ENCODE results near the gene GBE1. TPM values are rescaled to one million over a fixed set of nuclear protein-coding genes. Genes with fewer than 3 reads are reported as not detected.

The GBE1 gene
- polyA plus RNA-seq, 1 donor (not counting 4 experiments of a cell fraction or from before 2014, with no cell fraction given) = 30.2 TPM

DNA sequence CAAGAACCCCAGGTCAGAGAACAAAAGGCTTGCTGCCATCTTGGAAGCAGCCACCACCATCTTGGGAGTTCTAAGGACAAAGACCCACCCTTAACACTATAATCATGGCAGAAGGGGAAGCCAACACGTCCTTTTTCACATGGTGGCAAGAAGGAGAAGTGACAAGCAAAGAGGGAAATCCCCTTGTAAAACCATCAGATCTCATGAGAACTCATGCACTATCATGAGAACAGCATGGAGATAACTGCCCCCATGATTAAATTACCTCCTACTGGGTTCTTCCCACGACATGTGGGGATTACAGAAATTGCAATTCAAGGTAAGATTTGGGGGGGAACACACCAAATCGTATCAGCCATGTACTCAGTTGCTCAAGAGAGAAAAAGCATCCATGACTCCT lies 21.1 kb upstream of the GBE1 start:
- no peaks in the 10 kb centered on the region for H3K9me3 ChIP-seq (ENCODE audit: control insufficient read depth, low read depth, low read length)
- TF ChIP-seq, protein P1, sequence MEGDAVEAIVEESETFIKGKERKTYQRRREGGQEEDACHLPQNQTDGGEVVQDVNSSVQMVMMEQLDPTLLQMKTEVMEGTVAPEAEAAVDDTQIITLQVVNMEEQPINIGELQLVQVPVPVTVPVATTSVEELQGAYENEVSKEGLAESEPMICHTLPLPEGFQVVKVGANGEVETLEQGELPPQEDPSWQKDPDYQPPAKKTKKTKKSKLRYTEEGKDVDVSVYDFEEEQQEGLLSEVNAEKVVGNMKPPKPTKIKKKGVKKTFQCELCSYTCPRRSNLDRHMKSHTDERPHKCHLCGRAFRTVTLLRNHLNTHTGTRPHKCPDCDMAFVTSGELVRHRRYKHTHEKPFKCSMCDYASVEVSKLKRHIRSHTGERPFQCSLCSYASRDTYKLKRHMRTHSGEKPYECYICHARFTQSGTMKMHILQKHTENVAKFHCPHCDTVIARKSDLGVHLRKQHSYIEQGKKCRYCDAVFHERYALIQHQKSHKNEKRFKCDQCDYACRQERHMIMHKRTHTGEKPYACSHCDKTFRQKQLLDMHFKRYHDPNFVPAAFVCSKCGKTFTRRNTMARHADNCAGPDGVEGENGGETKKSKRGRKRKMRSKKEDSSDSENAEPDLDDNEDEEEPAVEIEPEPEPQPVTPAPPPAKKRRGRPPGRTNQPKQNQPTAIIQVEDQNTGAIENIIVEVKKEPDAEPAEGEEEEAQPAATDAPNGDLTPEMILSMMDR (optimal IDR thresholded peaks at IDR 0.05 in 1 of 3, IDR thresholded peaks at IDR 0.05 in 1 of 3, conservative IDR thresholded peaks at IDR 0.05 in 1 of 3; ENCODE audit: extremely low read depth in 1 of 3, insufficient read depth in 2 of 3, low read length in 3 of 3) = no peak
- TF ChIP-seq EZH2 (IDR thresholded peaks at IDR 0.05; ENCODE audit: low read length) = no peak
- H3K4me3 ChIP-seq (ENCODE audit: control insufficient read depth in 2 of 3, extremely low read depth in 1 of 3, insufficient read depth in 2 of 3, low read depth in 1 of 3, low read length in 3 of 3) = no peak overlapping the region
- FAIRE-seq (no peak), DNase-seq (ENCODE audit: low read depth, low spot score) (no peak)
- no peaks in the 10 kb centered on the region for H4K20me1 ChIP-seq (ENCODE audit: control insufficient read depth, extremely low read depth, insufficient read depth, low read length)
- no peaks in the 10 kb centered on the region for H3K27me3 ChIP-seq (ENCODE audit: control insufficient read depth, extremely low read depth, insufficient read depth, low read length)
- dilution Hi-C loops (cut with MboI; ENCODE audit: extremely low pct_ligation_motif_present, low sequenced_read_pairs) = no loop called here
- H3K9ac ChIP-seq (ENCODE audit: control insufficient read depth, extremely low read depth, insufficient read depth, low read length) = no peak overlapping the region
- H3K4me1 ChIP-seq (ENCODE audit: control insufficient read depth, extremely low read depth, insufficient read depth, low read length) = no peaks in the 10 kb centered on the region
- no peaks in the 10 kb centered on the region for H3K36me3 ChIP-seq (ENCODE audit: control insufficient read depth in 2 of 2, extremely low read depth in 1 of 2, insufficient read depth in 2 of 2, low read length in 2 of 2)
- H3K9me1 ChIP-seq (ENCODE audit: control insufficient read depth, extremely low read depth, insufficient read depth, low read length) = no peaks in the 10 kb centered on the region
- H3K27ac ChIP-seq (ENCODE audit: control insufficient read depth, insufficient read depth, low read length) = no peak overlapping the region
- H2AFZ ChIP-seq (ENCODE audit: control insufficient read depth, low read length) = no peak overlapping the region
- H3K79me2 ChIP-seq (ENCODE audit: control insufficient read depth, insufficient read depth, low read length) = no peaks in the 10 kb centered on the region
- H3K4me2 ChIP-seq (ENCODE audit: control insufficient read depth, extremely low read depth, insufficient read depth, low read depth, low read length) = no peak overlapping the region

DNA sequence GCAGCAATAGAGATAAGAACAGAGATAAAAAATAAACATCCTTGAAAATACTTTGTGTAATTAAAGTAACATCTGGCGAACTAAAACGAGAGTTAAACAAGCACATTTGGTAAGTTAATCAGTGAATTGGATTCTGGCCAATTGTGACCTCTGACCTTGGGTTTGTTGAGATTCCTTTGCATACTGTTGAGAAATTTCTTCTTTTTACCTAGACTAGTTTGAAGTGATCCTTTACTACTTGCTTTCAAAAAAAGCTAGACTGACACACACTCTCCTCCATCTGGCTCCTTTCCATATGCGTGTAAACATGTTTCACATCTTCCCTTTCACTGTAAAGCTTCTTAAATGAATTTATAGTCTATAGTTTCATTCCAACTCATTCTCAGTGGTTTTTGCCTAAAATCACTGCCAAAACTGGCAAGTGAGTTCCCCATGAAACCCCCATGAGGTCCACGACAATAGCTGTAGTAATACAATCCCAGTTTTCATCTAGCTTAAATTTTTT lies 17.3 kb upstream of the GBE1 start:
- TF ChIP-seq, protein P1 (optimal IDR thresholded peaks at IDR 0.05 in 1 of 3, IDR thresholded peaks at IDR 0.05 in 1 of 3, conservative IDR thresholded peaks at IDR 0.05 in 1 of 3; ENCODE audit: extremely low read depth in 1 of 3, insufficient read depth in 2 of 3, low read length in 3 of 3) = no peak
- TF ChIP-seq EZH2 (IDR thresholded peaks at IDR 0.05; ENCODE audit: low read length) = no peak
- no peaks in the 10 kb centered on the region for H3K9me1 ChIP-seq (ENCODE audit: control insufficient read depth, extremely low read depth, insufficient read depth, low read length)
- no peak for FAIRE-seq

More for the DNA sequence above, 17.3 kb upstream of the GBE1 start:
- Histone ChIP-seq H3K9ac (ENCODE audit: control insufficient read depth, extremely low read depth, insufficient read depth, low read length) (no peak overlapping the region), H3K9me3 (ENCODE audit: control insufficient read depth, low read depth, low read length) (no peaks in the 10 kb centered on the region), H3K36me3 (ENCODE audit: control insufficient read depth in 2 of 2, extremely low read depth in 1 of 2, insufficient read depth in 2 of 2, low read length in 2 of 2) (no peaks in the 10 kb centered on the region), H3K27ac (ENCODE audit: control insufficient read depth, insufficient read depth, low read length) (no peak overlapping the region), H3K27me3 (ENCODE audit: control insufficient read depth, extremely low read depth, insufficient read depth, low read length) (no peaks in the 10 kb centered on the region), H2AFZ (ENCODE audit: control insufficient read depth, low read length) (no peak overlapping the region), H4K20me1 (ENCODE audit: control insufficient read depth, extremely low read depth, insufficient read depth, low read length) (no peaks in the 10 kb centered on the region), H3K4me3 (ENCODE audit: control insufficient read depth in 2 of 3, extremely low read depth in 1 of 3, insufficient read depth in 2 of 3, low read depth in 1 of 3, low read length in 3 of 3) (no peak overlapping the region), H3K4me1 (ENCODE audit: control insufficient read depth, extremely low read depth, insufficient read depth, low read length) (no peaks in the 10 kb centered on the region), H3K4me2 (ENCODE audit: control insufficient read depth, extremely low read depth, insufficient read depth, low read depth, low read length) (no peak overlapping the region), H3K79me2 (ENCODE audit: control insufficient read depth, insufficient read depth, low read length) (no peaks in the 10 kb centered on the region)
- DNase-seq (ENCODE audit: low read depth, low spot score) = no peak
- dilution Hi-C loops (cut with MboI; ENCODE audit: extremely low pct_ligation_motif_present, low sequenced_read_pairs) = no loop called here

Measured in keratinocyte (primary cell).